ENCODE measurements around the gene SGMS1.

SGMS1 gene

DNA sequence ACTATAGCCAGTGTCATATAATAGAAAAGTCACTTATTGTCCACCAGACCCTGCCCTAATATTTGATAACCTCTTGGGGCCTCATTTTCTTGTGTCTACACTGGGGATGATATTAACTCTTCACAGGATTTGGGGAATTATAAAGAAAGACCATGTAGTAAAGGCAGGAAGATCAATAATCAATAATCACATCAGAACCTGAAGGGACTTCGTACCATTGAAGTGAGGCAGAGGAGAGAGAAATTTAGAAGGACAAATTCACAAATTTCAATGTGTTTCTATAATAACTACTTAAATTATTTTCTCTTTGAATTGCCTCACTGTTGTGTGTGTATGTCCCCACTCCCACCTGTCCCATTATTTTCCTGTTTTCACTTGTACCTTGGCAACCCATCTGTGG lies 10.7 kb upstream of the SGMS1 start:
- Histone ChIP-seq H3K4me3 (ENCODE audit: low read depth, low read length) (no peak overlapping the region), H3K27me3 (ENCODE audit: control insufficient read depth, insufficient read depth, low read length) (no peaks in the 10 kb centered on the region), H3K9me3 (ENCODE audit: control insufficient read depth, insufficient read depth, low read length) (no peaks in the 10 kb centered on the region), H3K36me3 (ENCODE audit: control insufficient read depth, insufficient read depth, low read length) (no peaks in the 10 kb centered on the region), H3K27ac (ENCODE audit: low read depth, low read length) (no peak overlapping the region), H3K9ac (ENCODE audit: low read depth, low read length) (no peak overlapping the region), H3K4me1 (ENCODE audit: control insufficient read depth, insufficient read depth, low read length) (peaks cover 17% of the 10 kb centered on the region)

DNA sequence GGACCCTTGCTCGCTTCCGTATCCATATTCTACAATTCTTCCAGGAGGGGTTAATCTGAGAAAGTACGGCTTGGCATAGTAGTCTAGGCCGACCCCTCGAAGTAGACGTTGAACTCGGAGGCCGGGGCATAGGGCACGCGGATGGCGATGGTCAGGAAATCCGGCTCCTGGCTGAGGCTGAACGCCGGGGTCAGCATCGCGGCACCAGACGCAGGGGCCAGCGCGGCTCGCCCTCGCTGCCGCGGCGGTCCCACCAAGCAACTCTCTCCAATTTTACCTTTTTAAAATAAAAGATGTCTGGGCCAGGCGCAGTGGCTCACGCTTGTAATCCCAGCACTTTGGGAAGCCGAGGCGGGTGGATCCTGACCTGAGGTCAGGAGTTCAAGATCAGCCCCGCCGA lies 7.3 kb upstream of the SGMS1 start:
- Histone ChIP-seq H3K4me1 (ENCODE audit: control insufficient read depth, insufficient read depth, low read length) (peaks cover 41% of the 10 kb centered on the region), H3K27ac (ENCODE audit: low read depth, low read length) (no peak overlapping the region), H3K4me3 (ENCODE audit: low read depth, low read length) (no peak overlapping the region), H3K27me3 (ENCODE audit: control insufficient read depth, insufficient read depth, low read length) (no peaks in the 10 kb centered on the region), H3K36me3 (ENCODE audit: control insufficient read depth, insufficient read depth, low read length) (peaks cover 3% of the 10 kb centered on the region; the same call in 1 of the 2 replicates), H3K9ac (ENCODE audit: low read depth, low read length) (no peak overlapping the region), H3K9me3 (ENCODE audit: control insufficient read depth, insufficient read depth, low read length) (no peaks in the 10 kb centered on the region)

- Histone ChIP-seq H3K9me3 (ENCODE audit: control insufficient read depth, insufficient read depth, low read length) (no peaks in the 10 kb centered on the region), H3K27ac (ENCODE audit: low read depth, low read length) (peak overlapping the region; percentile 56), H3K36me3 (ENCODE audit: control insufficient read depth, insufficient read depth, low read length) (peaks cover 3% of the 10 kb centered on the region; the same call in 1 of the 2 replicates), H3K4me3 (ENCODE audit: low read depth, low read length) (0 out of 2 replicates have a peak overlapping the region, but pooled peaks have one; percentile 30), H3K4me1 (ENCODE audit: control insufficient read depth, insufficient read depth, low read length) (peaks cover 41% of the 10 kb centered on the region), H3K9ac (ENCODE audit: low read depth, low read length) (no peak overlapping the region), H3K27me3 (ENCODE audit: control insufficient read depth, insufficient read depth, low read length) (no peaks in the 10 kb centered on the region)
These were observed 5.9 kb upstream of the SGMS1 start for GRCh38 chr10:50629495-50630122.

GRCh38 chr10:50627896-50628295 lies 4.1 kb upstream of the SGMS1 start:
- H3K9me3 ChIP-seq (ENCODE audit: control insufficient read depth, insufficient read depth, low read length), result no peaks in the 10 kb centered on the region
- H3K9ac ChIP-seq (ENCODE audit: low read depth, low read length), result no peak overlapping the region
- H3K36me3 ChIP-seq (ENCODE audit: control insufficient read depth, insufficient read depth, low read length), result peaks cover 3% of the 10 kb centered on the region; the same call in 1 of the 2 replicates
- H3K4me3 ChIP-seq (ENCODE audit: low read depth, low read length), result no peak overlapping the region
- H3K27me3 ChIP-seq (ENCODE audit: control insufficient read depth, insufficient read depth, low read length), result no peaks in the 10 kb centered on the region
- no peak overlapping the region for H3K27ac ChIP-seq (ENCODE audit: low read depth, low read length)
- peaks cover 41% of the 10 kb centered on the region for H3K4me1 ChIP-seq (ENCODE audit: control insufficient read depth, insufficient read depth, low read length)

- H3K4me1 ChIP-seq (ENCODE audit: control insufficient read depth, insufficient read depth, low read length), result peaks cover 43% of the 10 kb centered on the region
- peaks cover 3% of the 10 kb centered on the region; the same call in 1 of the 2 replicates for H3K36me3 ChIP-seq (ENCODE audit: control insufficient read depth, insufficient read depth, low read length)
- no peaks in the 10 kb centered on the region for H3K9me3 ChIP-seq (ENCODE audit: control insufficient read depth, insufficient read depth, low read length)
- H3K9ac ChIP-seq (ENCODE audit: low read depth, low read length), result no peak overlapping the region
- H3K27ac ChIP-seq (ENCODE audit: low read depth, low read length), result no peak overlapping the region
- H3K27me3 ChIP-seq (ENCODE audit: control insufficient read depth, insufficient read depth, low read length), result peaks cover 3% of the 10 kb centered on the region; the same call in 1 of the 2 replicates
- no peak overlapping the region for H3K4me3 ChIP-seq (ENCODE audit: low read depth, low read length)
These were observed 3.7 kb upstream of the SGMS1 start for GRCh38 chr10:50627443-50627842.

DNA sequence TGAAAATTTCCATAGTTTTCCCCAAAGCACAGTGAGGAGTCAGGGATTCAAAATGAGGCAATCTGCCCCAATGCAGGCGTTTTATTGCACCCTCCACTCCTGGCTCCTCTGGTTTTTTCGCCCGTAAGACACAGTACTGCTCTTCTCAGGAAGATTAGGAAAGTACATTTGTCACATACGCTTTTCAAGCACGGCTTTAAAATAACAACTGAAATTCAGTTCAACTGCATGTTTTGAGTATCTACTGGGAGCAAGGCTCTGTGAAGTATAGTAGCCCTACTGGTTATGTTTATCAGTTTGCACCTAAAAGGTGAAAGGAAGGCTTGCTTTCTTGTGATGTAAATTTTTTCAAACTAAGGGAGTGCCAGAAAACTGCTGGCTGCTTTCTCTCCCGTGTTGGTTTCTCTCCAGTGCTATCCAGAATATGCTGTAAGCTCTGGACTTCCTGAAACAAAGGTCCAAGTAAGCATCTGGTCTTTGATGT lies 1.9 kb upstream of the SGMS1 start:
- Histone ChIP-seq H3K27ac (ENCODE audit: low read depth, low read length) (peak overlapping the region; percentile 98), H3K9ac (ENCODE audit: low read depth, low read length) (peak overlapping the region; percentile 87), H3K27me3 (ENCODE audit: control insufficient read depth, insufficient read depth, low read length) (peaks cover 5% of the 10 kb centered on the region; the same call in 1 of the 2 replicates), H3K9me3 (ENCODE audit: control insufficient read depth, insufficient read depth, low read length) (no peaks in the 10 kb centered on the region), H3K4me3 (ENCODE audit: low read depth, low read length) (peak overlapping the region; percentile 74), H3K36me3 (ENCODE audit: control insufficient read depth, insufficient read depth, low read length) (peaks cover 3% of the 10 kb centered on the region; the same call in 1 of the 2 replicates), H3K4me1 (ENCODE audit: control insufficient read depth, insufficient read depth, low read length) (peaks cover 60% of the 10 kb centered on the region)

- peaks cover 63% of the 10 kb centered on the region for H3K4me1 ChIP-seq (ENCODE audit: control insufficient read depth, insufficient read depth, low read length)
- peak overlapping the region; percentile 87 for H3K9ac ChIP-seq (ENCODE audit: low read depth, low read length)
- peak overlapping the region; percentile 98 for H3K27ac ChIP-seq (ENCODE audit: low read depth, low read length)
- H3K9me3 ChIP-seq (ENCODE audit: control insufficient read depth, insufficient read depth, low read length), result no peaks in the 10 kb centered on the region
- H3K4me3 ChIP-seq (ENCODE audit: low read depth, low read length), result peak overlapping the region; percentile 74
- H3K36me3 ChIP-seq (ENCODE audit: control insufficient read depth, insufficient read depth, low read length), result peaks cover 3% of the 10 kb centered on the region; the same call in 1 of the 2 replicates
- H3K27me3 ChIP-seq (ENCODE audit: control insufficient read depth, insufficient read depth, low read length), result peaks cover 5% of the 10 kb centered on the region; the same call in 1 of the 2 replicates
These were observed 1.2 kb upstream of the SGMS1 start for GRCh38 chr10:50624866-50625501.

GRCh38 chr10:50624413-50624865 lies 683 bp upstream of the SGMS1 start:
- Histone ChIP-seq H3K27ac (ENCODE audit: low read depth, low read length) (peak overlapping the region; percentile 98), H3K36me3 (ENCODE audit: control insufficient read depth, insufficient read depth, low read length) (peaks cover 3% of the 10 kb centered on the region; the same call in 1 of the 2 replicates), H3K9me3 (ENCODE audit: control insufficient read depth, insufficient read depth, low read length) (no peaks in the 10 kb centered on the region), H3K4me1 (ENCODE audit: control insufficient read depth, insufficient read depth, low read length) (peaks cover 63% of the 10 kb centered on the region), H3K9ac (ENCODE audit: low read depth, low read length) (peak overlapping the region; percentile 87), H3K4me3 (ENCODE audit: low read depth, low read length) (peak overlapping the region; percentile 74), H3K27me3 (ENCODE audit: control insufficient read depth, insufficient read depth, low read length) (peaks cover 5% of the 10 kb centered on the region; the same call in 1 of the 2 replicates)

- Histone ChIP-seq H3K27me3 (ENCODE audit: control insufficient read depth, insufficient read depth, low read length) (peaks cover 5% of the 10 kb centered on the region; the same call in 1 of the 2 replicates), H3K9ac (ENCODE audit: low read depth, low read length) (0 out of 2 replicates have a peak overlapping the region, but pooled peaks have one; percentile 17), H3K36me3 (ENCODE audit: control insufficient read depth, insufficient read depth, low read length) (peaks cover 3% of the 10 kb centered on the region; the same call in 1 of the 2 replicates), H3K4me3 (ENCODE audit: low read depth, low read length) (peak overlapping the region; percentile 74), H3K4me1 (ENCODE audit: control insufficient read depth, insufficient read depth, low read length) (peaks cover 67% of the 10 kb centered on the region), H3K27ac (ENCODE audit: low read depth, low read length) (peak overlapping the region; percentile 98), H3K9me3 (ENCODE audit: control insufficient read depth, insufficient read depth, low read length) (no peaks in the 10 kb centered on the region)
These were observed 772 bp downstream of the SGMS1 start for GRCh38 chr10:50622706-50623662.

GRCh38 chr10:50621968-50622705 lies 1.6 kb downstream of the SGMS1 start:
- Histone ChIP-seq H3K4me1 (ENCODE audit: control insufficient read depth, insufficient read depth, low read length) (peaks cover 65% of the 10 kb centered on the region), H3K9ac (ENCODE audit: low read depth, low read length) (no peak overlapping the region), H3K36me3 (ENCODE audit: control insufficient read depth, insufficient read depth, low read length) (peaks cover under 1% of the 10 kb centered on the region; the same call in 1 of the 2 replicates), H3K27me3 (ENCODE audit: control insufficient read depth, insufficient read depth, low read length) (peaks cover 5% of the 10 kb centered on the region; the same call in 1 of the 2 replicates), H3K4me3 (ENCODE audit: low read depth, low read length) (peak overlapping the region; percentile 74), H3K27ac (ENCODE audit: low read depth, low read length) (peak overlapping the region; percentile 49), H3K9me3 (ENCODE audit: control insufficient read depth, insufficient read depth, low read length) (no peaks in the 10 kb centered on the region)
